Endothelial cell of umbilical vein (primary cell): ENCODE data around the gene GNAZ. TPM values are rescaled to one million over a fixed set of nuclear protein-coding genes. Genes with fewer than 3 reads are reported as not detected.

Experiments used
- BruUV-seq: library from RNA; stranded (reverse); fragments of 400-500 nt; replicated peaks from 2 replicates; lab custom pipeline; 2021; lab: Mats Ljungman, UMichigan
- CTCF ChIA-PET: fragments of 300-600, 350-600 bp; sonication (Branson Sonifier 250); formaldehyde crosslinking; loops from one replicate; lab custom pipeline; 2021; ENCODE audit warnings: antibody characterized with exemption, inconsistent platforms; lab: Charles Lee
- POLR2A ChIA-PET: fragments of 300-600, 350-600 bp; sonication (Branson Sonifier 250); formaldehyde crosslinking; loops from one replicate; lab custom pipeline; 2021; ENCODE audit warnings: antibody characterized with exemption, inconsistent platforms; lab: Charles Lee
- DNase-seq: peaks from one replicate; pipeline ENCODE4 v3.0.0-alpha.2; 2011; ENCODE audit warnings: low read depth, low spot score
- FAIRE-seq: peaks from 2 replicates; lab custom pipeline; 2011; peaks lifted over from hg19 to GRCh38; lab: Jason Lieb, UNC
- H2AFZ ChIP-seq: 2 replicates; pipeline ENCODE4 v1.6.0; 2012; ENCODE audit warnings: low read depth, low read length, control low read depth, inconsistent platforms
- H3K27ac ChIP-seq: 2 replicates; pipeline ENCODE4 v1.5.1; 2011; ENCODE audit warnings: low read depth, mild to moderate bottlenecking, control low read depth, low read length, moderate library complexity; ENCODE audit not compliant: insufficient read depth
- H3K27me3 ChIP-seq, 2 experiments: 2 replicates each; pipeline versions ENCODE4 v1.6.0 to v1.6.1; 2011; ENCODE audit warnings: low read length in 2 of 2, mixed read lengths in 1 of 2; ENCODE audit not compliant: control insufficient read depth in 2 of 2, insufficient read depth in 2 of 2
- H3K36me3 ChIP-seq, 2 experiments: 2 replicates in 1 of 2; 3 replicates in 1 of 2; pipeline ENCODE4 v1.5.1; 2011; ENCODE audit warnings: low read length in 2 of 2, mild to moderate bottlenecking in 1 of 2, moderate library complexity in 1 of 2; ENCODE audit not compliant: control insufficient read depth in 2 of 2, insufficient read depth in 2 of 2; ENCODE audit errors: extremely low read depth in 1 of 2
- H3K4me1 ChIP-seq: 3 replicates; pipeline ENCODE4 v1.5.1; 2011; ENCODE audit warnings: mild to moderate bottlenecking, low read length; ENCODE audit not compliant: control insufficient read depth, insufficient read depth; ENCODE audit errors: extremely low read depth
- H3K4me2 ChIP-seq: 2 replicates; pipeline ENCODE4 v1.6.1; 2011; ENCODE audit warnings: low read length, control low read depth, mixed read lengths; ENCODE audit not compliant: insufficient read depth
- H3K4me3 ChIP-seq, 3 experiments: fragments of 200-600 bp in 1 of 3; sonication (generic), shearing (Covaris generic) in 1 of 3; replicated peaks in 1 of 3; 2 replicates each; pipeline ENCODE4 v1.5.1; 2011 to 2016; ENCODE audit warnings: control low read depth in 3 of 3, low read length in 3 of 3, mild to moderate bottlenecking in 2 of 3, inconsistent platforms in 1 of 3, low read depth in 1 of 3, moderate library complexity in 1 of 3; ENCODE audit not compliant: insufficient read depth in 1 of 3
- H3K79me2 ChIP-seq: 2 replicates; pipeline ENCODE4 v1.6.0; 2012; ENCODE audit warnings: low read length, inconsistent platforms; ENCODE audit not compliant: control insufficient read depth, insufficient read depth
- H3K9ac ChIP-seq: replicated peaks from 2 replicates; pipeline ENCODE3; 2011; ENCODE audit warnings: low read length, control low read depth; ENCODE audit not compliant: insufficient read depth; ENCODE audit errors: extremely low read depth
- H3K9me1 ChIP-seq: replicated peaks from 3 replicates; pipeline ENCODE4 v1.6.0; 2011; ENCODE audit warnings: mild to moderate bottlenecking, low read length; ENCODE audit not compliant: control insufficient read depth, insufficient read depth; ENCODE audit errors: extremely low read depth
- H3K9me3 ChIP-seq: replicated peaks from 2 replicates; pipeline ENCODE4 v1.5.1; 2012; ENCODE audit warnings: low read length, inconsistent platforms; ENCODE audit not compliant: control insufficient read depth, insufficient read depth
- H4K20me1 ChIP-seq: replicated peaks from 2 replicates; pipeline ENCODE3; 2011; ENCODE audit warnings: mild to moderate bottlenecking, low read length; ENCODE audit not compliant: control insufficient read depth, insufficient read depth; ENCODE audit errors: extremely low read depth
- CTCF ChIP-seq, 2 donors: IDR thresholded peaks; 1 replicate in 1 of 2; 2 replicates in 1 of 2; pipeline ENCODE4 v1.5.1; 2011; ENCODE audit warnings: low read length in 2 of 2, mild to moderate bottlenecking in 2 of 2, moderate library complexity in 2 of 2, control low read depth in 1 of 2, inconsistent platforms in 1 of 2, low read depth in 1 of 2; ENCODE audit not compliant: insufficient read depth in 1 of 2; ENCODE audit errors: extremely low read depth in 1 of 2
- MYC ChIP-seq: IDR thresholded peaks from one replicate; pipeline ENCODE4 v1.6.1; 2011; ENCODE audit warnings: mild to moderate bottlenecking, low read depth, low read length
- POLR2AphosphoS5 ChIP-seq: IDR thresholded peaks from 2 replicates; pipeline ENCODE4 v1.6.1; 2012; ENCODE audit warnings: low read depth, mild to moderate bottlenecking, control low read depth, low read length, moderate library complexity; ENCODE audit not compliant: insufficient read depth
- dilution Hi-C: fragments of 300-500 bp; cut with MboI; formaldehyde crosslinking; loops from one replicate; pipeline ENCODE4 v1.15.0; 2019; ENCODE audit warnings: low sequenced_read_pairs; ENCODE audit not compliant: extremely low pct_ligation_motif_present
- intact Hi-C: fragments of 100-400 bp; cut with micrococcal nuclease; formaldehyde crosslinking; loops from one replicate; pipeline ENCODE4 v1.10.0; 2022
- polyA plus RNA-seq, 4 experiments: library from polyadenylated mRNA; depleted of rRNA in 3 of 4; stranded (reverse) in 3 of 4; unstranded in 1 of 4; fragments of >200 nt; gene quantifications; 2 replicates each; pipeline versions ENCODE4 v1.2.1 to v1.2.3, GENCODE V29; 2011 to 2012; ENCODE audit warnings: missing spikeins in 1 of 4
- total RNA-seq: library from RNA; stranded (reverse); gene quantifications from 2 replicates; pipeline ENCODE4 v1.2.3, GENCODE V29; 2021

The GNAZ gene
- total and polyA plus RNA-seq, 2 donors (not counting 3 experiments of a cell fraction or from before 2014, with no cell fraction given), result 0.44 to 0.86 TPM

- DNase-seq (no peak), FAIRE-seq (no peak)
- Histone ChIP-seq H3K9ac (no peak overlapping the region), H3K9me3 (no peaks in the 10 kb centered on the region), H3K4me2 (no peak overlapping the region), H2AFZ (no peak overlapping the region), H3K27ac (no peak overlapping the region), H3K36me3 (no peaks in the 10 kb centered on the region), H4K20me1 (no peaks in the 10 kb centered on the region), H3K9me1 (no peaks in the 10 kb centered on the region), H3K4me1 (no peaks in the 10 kb centered on the region), H3K27me3 (no peaks in the 10 kb centered on the region), H3K79me2 (no peaks in the 10 kb centered on the region), H3K4me3 (no peak overlapping the region)
- CTCF ChIA-PET, result interaction anchor here (1.5 to 15.6 kb wide), 2 partner anchors 144 to 166 kb away, joined by 3 to 401 read pairs; no protein-coding TSS in a partner anchor
- intact Hi-C loops (no loop called here), dilution Hi-C loops (no loop called here)
- POLR2A ChIA-PET, result interaction anchor here (0.6 kb wide), 1 partner anchor 397 kb away, joined by 4 read pairs; no protein-coding TSS in a partner anchor
- TF ChIP-seq CTCF (IDR thresholded peaks at IDR 0.05; ENCODE audit: extremely low read depth in 1 of 2, insufficient read depth in 1 of 2, low read depth in 1 of 2, low read length in 2 of 2), result no peak
- no peak for TF ChIP-seq MYC
- TF ChIP-seq POLR2AphosphoS5, result no peak
- BruUV-seq, result no TSS peak
Observed at GRCh38 chr22:23124611-23125511, 54.5 kb downstream of the GNAZ start.
